Measurements from ENCODE around the gene KIF6. TPM values are rescaled to one million over a fixed set of nuclear protein-coding genes. Genes with fewer than 3 reads are reported as not detected.

The KIF6 gene
- total RNA-seq, 4 donors from 2014 or later: 0.83 to 2.6 (median 1.1) TPM

- no peaks in the 10 kb centered on the region for H3K36me3 ChIP-seq
- H3K4me1 ChIP-seq: peaks cover 21 to 67% (median 55%) of the 10 kb centered on the region in 4 donors
- WGBS: 81% methylated on average over 3 of the region's 3 CpGs
- no peaks in the 10 kb centered on the region for H3K27me3 ChIP-seq
- no peaks in the 10 kb centered on the region for H3K9me3 ChIP-seq
- intact Hi-C loops (cut with DNase I): no loop called here
- DNase-seq (ENCODE audit: extremely low spot score): peak; percentile 70
- no peak overlapping the region for H3K4me3 ChIP-seq
- TF ChIP-seq CTCF (IDR thresholded peaks at IDR 0.05) (no peak), POLR2A (IDR thresholded peaks at IDR 0.05; ENCODE audit: low read depth) (no peak), POLR2AphosphoS5 (IDR thresholded peaks at IDR 0.05) (no peak), EP300 (IDR thresholded peaks at IDR 0.05) (no peak)
- H3K27ac ChIP-seq (replicated peaks in 1 of 4): peak overlapping the region; percentile 6 to 81 (median 48)
These were observed 305.6 kb downstream of the KIF6 start for GRCh38 chr6:39419607-39420006.

GRCh38 chr6:39417440-39417839 lies 307.8 kb downstream of the KIF6 start:
- WGBS: 79% methylated on average over 2 of the region's 2 CpGs
- DNase-seq (ENCODE audit: extremely low spot score): no peak
- H3K36me3 ChIP-seq: no peaks in the 10 kb centered on the region
- intact Hi-C loops (cut with DNase I): no loop called here
- peaks cover 21 to 52% (median 47%) of the 10 kb centered on the region in 4 donors for H3K4me1 ChIP-seq
- no peak overlapping the region for H3K4me3 ChIP-seq
- H3K27ac ChIP-seq (replicated peaks in 1 of 4): peak overlapping the region in 1 of 4 donors; percentile 44
- H3K9me3 ChIP-seq: no peaks in the 10 kb centered on the region
- no peaks in the 10 kb centered on the region for H3K27me3 ChIP-seq
- TF ChIP-seq CTCF (IDR thresholded peaks at IDR 0.05) (no peak), POLR2AphosphoS5 (IDR thresholded peaks at IDR 0.05) (no peak), POLR2A (IDR thresholded peaks at IDR 0.05; ENCODE audit: low read depth) (no peak), EP300 (IDR thresholded peaks at IDR 0.05) (no peak)

- H3K9me3 ChIP-seq: no peaks in the 10 kb centered on the region
- 87% methylated on average over 4 of the region's 4 CpGs for WGBS
- intact Hi-C loops (cut with DNase I): no loop called here
- H3K36me3 ChIP-seq: no peaks in the 10 kb centered on the region
- no peak for DNase-seq (ENCODE audit: extremely low spot score)
- no peaks in the 10 kb centered on the region for H3K27me3 ChIP-seq
- no peak for TF ChIP-seq POLR2A (IDR thresholded peaks at IDR 0.05; ENCODE audit: low read depth)
- H3K4me3 ChIP-seq: no peak overlapping the region
- H3K27ac ChIP-seq (replicated peaks in 1 of 4): peak overlapping the region in 2 of 4 donors; percentile 44 to 46
- H3K4me1 ChIP-seq: peaks cover 17 to 45% (median 40%) of the 10 kb centered on the region in 4 donors
These were observed 308.5 kb downstream of the KIF6 start for GRCh38 chr6:39416728-39417127.

GRCh38 chr6:39416026-39416425 lies 309.2 kb downstream of the KIF6 start:
- peak overlapping the region in 3 of 4 donors; percentile 39 to 46 (median 44) for H3K27ac ChIP-seq (replicated peaks in 1 of 4)
- no peak for TF ChIP-seq POLR2A (IDR thresholded peaks at IDR 0.05; ENCODE audit: low read depth)
- TF ChIP-seq POLR2AphosphoS5 (IDR thresholded peaks at IDR 0.05): no peak
- TF ChIP-seq EP300 (IDR thresholded peaks at IDR 0.05): no peak
- TF ChIP-seq CTCF (IDR thresholded peaks at IDR 0.05): no peak
- 75% methylated on average over 3 of the region's 3 CpGs for WGBS
- H3K36me3 ChIP-seq: no peaks in the 10 kb centered on the region
- H3K27me3 ChIP-seq: no peaks in the 10 kb centered on the region
- intact Hi-C loops (cut with DNase I): no loop called here
- peak; percentile 82 for DNase-seq (ENCODE audit: extremely low spot score)
- no peaks in the 10 kb centered on the region for H3K9me3 ChIP-seq
- H3K4me3 ChIP-seq: no peak overlapping the region
- H3K4me1 ChIP-seq: peaks cover 11 to 38% (median 34%) of the 10 kb centered on the region in 4 donors

GRCh38 chr6:39415482-39415881 lies 309.7 kb downstream of the KIF6 start:
- Histone ChIP-seq H3K4me1 (peaks cover 6 to 32% (median 28%) of the 10 kb centered on the region in 4 donors), H3K36me3 (no peaks in the 10 kb centered on the region), H3K9me3 (no peaks in the 10 kb centered on the region), H3K27ac (replicated peaks in 1 of 4) (peak overlapping the region in 2 of 4 donors; percentile 39 to 44), H3K27me3 (no peaks in the 10 kb centered on the region), H3K4me3 (no peak overlapping the region)
- TF ChIP-seq EP300 (IDR thresholded peaks at IDR 0.05) (no peak), POLR2A (IDR thresholded peaks at IDR 0.05; ENCODE audit: low read depth) (no peak)
- peak; percentile 47 for DNase-seq (ENCODE audit: extremely low spot score)
- WGBS: 64% methylated on average over 3 of the region's 3 CpGs
- intact Hi-C loops (cut with DNase I): no loop called here

GRCh38 chr6:39411465-39411864 lies 313.7 kb downstream of the KIF6 start:
- intact Hi-C loops (cut with DNase I): no loop called here
- peak; percentile 24 for DNase-seq (ENCODE audit: extremely low spot score)
- no peak for TF ChIP-seq EP300 (IDR thresholded peaks at IDR 0.05)
- no peak for TF ChIP-seq POLR2A (IDR thresholded peaks at IDR 0.05; ENCODE audit: low read depth)
- TF ChIP-seq CTCF (IDR thresholded peaks at IDR 0.05): no peak
- no peak for TF ChIP-seq POLR2AphosphoS5 (IDR thresholded peaks at IDR 0.05)
- H3K4me1 ChIP-seq: peaks cover 0 to 12% (median 12%) of the 10 kb centered on the region in 4 donors
- 100% methylated on average over 1 of the region's 1 CpG for WGBS
- H3K4me3 ChIP-seq: no peak overlapping the region
- H3K27me3 ChIP-seq: no peaks in the 10 kb centered on the region
- no peaks in the 10 kb centered on the region for H3K36me3 ChIP-seq
- H3K9me3 ChIP-seq: no peaks in the 10 kb centered on the region
- H3K27ac ChIP-seq (replicated peaks in 1 of 4): no peak overlapping the region

Measured in esophagus muscularis mucosa (tissue), 4 donors.